NK-92 (cell line): Measurements from ENCODE around the gene ATP10D.

Source experiments
- DNase-seq: peaks from one replicate; lab custom pipeline; 2025; ENCODE audit not compliant: unreplicated experiment; lab: John Stamatoyannopoulos, UW

The ATP10D gene

GRCh38 chr4:47577779-47578553 lies 92.9 kb downstream of the ATP10D start:
- no peak for DNase-seq

DNA sequence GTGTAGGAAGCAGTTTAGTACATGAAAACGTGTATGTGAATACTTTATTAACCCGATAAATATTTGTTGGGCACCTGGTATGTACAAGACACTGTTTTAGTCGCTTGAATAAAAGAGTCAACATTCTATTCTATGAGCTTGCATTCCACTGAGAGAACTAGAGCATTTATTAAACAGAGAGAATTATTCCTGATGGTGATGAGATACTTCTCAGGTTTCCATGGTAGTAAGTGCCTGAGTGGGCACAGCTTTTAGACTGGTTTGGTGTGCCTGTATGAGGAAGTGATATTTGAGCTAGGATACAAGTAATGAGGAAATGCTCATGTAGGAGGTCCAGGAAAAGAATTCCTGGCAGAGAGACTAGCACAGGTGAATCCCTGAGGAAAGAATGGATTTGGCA lies 94.2 kb downstream of the ATP10D start:
- no peak for DNase-seq

DNA sequence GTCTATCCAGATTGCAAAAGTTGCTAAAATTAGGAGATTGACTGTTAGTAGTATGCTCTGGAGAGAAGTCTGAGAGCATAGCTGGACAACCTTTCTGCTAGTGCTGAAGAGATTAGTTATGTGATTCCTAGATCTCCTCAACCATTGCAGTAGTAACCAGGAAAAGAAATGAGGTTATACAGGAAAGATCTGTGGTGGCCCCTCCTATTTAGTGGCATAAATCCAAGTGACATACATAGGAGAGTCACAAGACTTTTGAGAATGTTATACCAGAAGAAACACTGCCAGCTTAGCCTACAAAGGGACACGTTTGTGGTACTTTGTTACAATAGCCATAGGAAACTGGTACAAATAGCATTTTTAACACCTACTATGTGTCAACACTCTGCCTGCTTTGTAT lies 105.2 kb downstream of the ATP10D start:
- no peak for DNase-seq

- no peak for DNase-seq
Observed at GRCh38 chr4:47597696-47598095, 112.6 kb downstream of the ATP10D start.

- no peak for DNase-seq
Observed at GRCh38 chr4:47598320-47598719, 113.2 kb downstream of the ATP10D start.

DNA sequence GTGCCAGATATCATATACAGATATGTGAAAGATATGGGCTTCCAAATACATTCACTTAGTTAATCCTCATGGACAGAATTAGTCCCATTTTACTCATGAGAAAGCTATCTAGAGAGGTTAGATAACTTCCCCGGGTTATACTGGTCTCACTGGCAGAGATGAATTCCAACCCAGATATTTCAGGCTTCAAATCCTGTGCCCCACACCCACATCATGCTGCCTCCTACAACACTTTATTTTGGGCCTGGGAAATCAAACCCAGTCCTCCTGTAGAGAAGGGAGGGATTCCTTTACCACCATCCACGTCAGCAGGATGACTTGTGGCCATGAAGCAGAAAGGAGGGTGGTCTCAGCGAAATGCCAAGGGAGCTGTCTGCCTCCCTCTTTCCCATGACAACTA lies 113.8 kb downstream of the ATP10D start:
- no peak for DNase-seq

- no peak for DNase-seq
Observed at GRCh38 chr4:47606482-47606881, 121.4 kb downstream of the ATP10D start.

- DNase-seq = no peak
Observed at GRCh38 chr4:47612116-47613023, 127.3 kb downstream of the ATP10D start.

DNA sequence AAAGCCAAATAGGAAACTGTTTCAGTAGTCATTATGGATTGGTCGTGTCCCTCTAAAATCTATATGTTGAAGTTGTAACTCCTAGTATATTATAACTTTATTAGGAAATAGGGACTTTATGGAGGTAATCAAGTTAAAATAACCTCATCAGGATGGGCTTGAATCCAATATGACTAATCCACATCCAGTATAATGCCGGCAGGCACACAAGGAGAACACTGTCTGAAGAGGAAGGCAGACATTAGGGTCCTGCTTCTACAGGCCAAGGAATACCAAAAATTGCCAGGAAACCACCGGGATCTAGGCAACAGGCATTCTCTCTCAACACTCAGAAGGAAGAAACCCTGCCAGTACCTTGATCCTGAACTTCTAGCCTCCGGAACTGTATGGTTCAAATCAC lies 130.3 kb downstream of the ATP10D start:
- DNase-seq = no peak

DNA sequence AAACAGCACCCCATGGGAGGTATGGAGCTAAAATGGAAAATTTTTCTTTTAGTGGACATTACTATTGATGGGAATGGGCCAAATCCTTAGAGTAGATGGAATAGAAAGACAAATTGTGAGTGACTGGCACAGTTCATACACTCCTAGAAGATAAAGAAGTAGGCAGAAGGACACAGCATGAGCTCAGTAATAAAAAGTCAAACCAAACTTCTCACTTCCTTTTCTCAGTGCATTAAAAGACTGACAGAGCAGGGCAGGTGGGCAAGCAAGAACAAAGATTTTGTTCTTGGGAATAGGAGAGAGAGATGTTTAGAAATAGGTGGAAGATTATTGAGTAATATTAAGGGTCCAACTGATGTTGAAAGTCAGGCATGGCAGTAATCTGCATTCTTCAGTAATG lies 132.5 kb downstream of the ATP10D start:
- no peak for DNase-seq

GRCh38 chr4:47619691-47620090 lies 134.6 kb downstream of the ATP10D start:
- no peak for DNase-seq

DNA sequence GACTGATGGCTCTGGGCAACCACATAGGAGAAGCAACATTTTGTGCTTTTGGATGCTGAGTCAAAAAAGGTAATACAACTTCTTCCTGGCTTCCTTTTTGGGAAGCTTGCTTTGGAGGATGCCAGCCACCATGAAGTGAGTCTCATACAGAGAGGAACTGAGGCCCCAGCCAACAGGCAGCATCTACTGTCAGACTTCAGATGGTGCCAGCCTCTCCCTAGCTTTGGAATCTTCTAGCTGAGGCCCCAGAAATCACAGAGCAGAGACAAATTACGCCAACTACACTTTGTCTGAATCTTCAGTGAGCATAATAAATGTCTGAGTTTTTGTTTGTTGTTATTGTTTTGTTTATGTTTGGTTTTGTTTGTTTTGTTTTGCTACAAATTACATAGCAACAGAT lies 136.1 kb downstream of the ATP10D start:
- DNase-seq = no peak

DNA sequence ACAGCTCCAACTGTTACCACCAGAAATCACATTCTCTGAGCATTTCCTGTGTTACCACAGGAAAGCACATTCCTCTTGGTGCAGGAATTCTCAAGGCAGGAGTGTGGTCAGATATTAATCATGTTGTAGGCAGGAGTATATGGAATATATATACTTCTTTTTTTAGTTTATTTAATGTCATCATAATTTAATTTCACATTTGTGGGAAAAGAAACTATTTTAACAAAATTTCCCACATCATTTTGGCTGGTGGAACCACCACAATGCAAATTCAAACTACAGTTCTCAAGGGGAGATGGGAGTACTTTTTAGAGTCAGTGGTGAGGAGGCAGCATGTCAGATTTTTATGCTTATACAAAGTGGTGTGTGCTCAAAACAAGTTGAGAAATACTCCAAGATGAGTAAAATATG lies 139.0 kb downstream of the ATP10D start:
- DNase-seq = no peak

- DNase-seq = no peak
Observed at GRCh38 chr4:47631161-47631560, 146.1 kb downstream of the ATP10D start.

DNA sequence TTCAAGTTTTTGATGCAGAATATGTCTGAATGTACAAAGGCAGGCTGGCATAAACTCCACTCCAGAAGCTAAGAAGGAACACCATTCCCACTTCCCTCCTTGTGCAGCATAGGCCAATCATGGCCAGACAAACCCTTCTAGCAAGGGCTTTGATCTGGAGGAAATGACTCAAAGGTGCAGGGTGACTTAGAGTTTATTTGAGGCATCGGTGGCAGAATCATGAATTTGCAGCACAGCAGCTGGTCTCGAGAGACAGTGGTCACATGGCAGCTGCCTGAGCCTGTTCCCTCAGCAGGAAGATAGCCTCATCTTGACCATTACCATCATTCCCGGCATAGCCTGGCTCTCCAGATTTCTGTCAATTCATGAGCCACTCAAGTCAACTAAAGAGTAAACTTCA lies 154.5 kb downstream of the ATP10D start:
- no peak for DNase-seq

GRCh38 chr4:47640911-47641310 lies 155.8 kb downstream of the ATP10D start:
- no peak for DNase-seq

DNA sequence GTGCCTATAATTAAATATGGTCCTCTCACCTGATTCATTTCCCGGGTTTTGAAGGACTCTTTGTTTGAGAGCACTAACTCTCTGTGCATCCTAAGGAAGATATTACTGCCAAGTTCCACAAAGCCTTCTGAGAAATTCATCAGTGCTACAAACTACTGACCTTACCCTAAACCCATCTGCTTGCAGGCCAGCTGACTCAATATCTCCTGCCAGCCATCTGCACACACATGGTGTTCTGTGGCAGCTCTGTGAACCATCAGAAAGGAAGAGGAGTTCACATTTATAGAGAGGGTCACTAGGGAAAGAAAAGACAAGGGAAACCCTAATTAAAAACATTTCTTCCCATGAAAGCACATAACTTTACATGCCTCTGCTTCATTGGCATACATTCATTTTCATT lies 156.7 kb downstream of the ATP10D start:
- DNase-seq = no peak

- no peak for DNase-seq
Observed at GRCh38 chr4:47642191-47642830, 157.2 kb downstream of the ATP10D start.
